Gastroesophageal sphincter (tissue), 3 donors: ENCODE results near the gene ATP8A1.

Experiments
- EP300 ChIP-seq: sonication (generic); formaldehyde crosslinking; IDR thresholded peaks from one replicate; pipeline ENCODE4 v1.6.1; 2017; ENCODE audit warnings: antibody characterized with exemption, mild to moderate bottlenecking
- POLR2A ChIP-seq, 2 donors: fragments of 450-650 bp; IDR thresholded peaks; one replicate each; pipeline ENCODE4 v1.6.1; 2017; ENCODE audit warnings: antibody characterized with exemption in 2 of 2, mild to moderate bottlenecking in 2 of 2, moderate library complexity in 1 of 2
- POLR2AphosphoS5 ChIP-seq: sonication (generic); formaldehyde crosslinking; IDR thresholded peaks from one replicate; pipeline ENCODE4 v1.6.1; 2017; ENCODE audit warnings: antibody characterized with exemption
- TF ChIP-seq, protein P1 (sequence below), 4 experiments: fragments of 200-600 bp in 2 of 4; fragments of 450-650 bp in 2 of 4; sonication (generic) in 1 of 4; IDR thresholded peaks; one replicate each; pipeline ENCODE4 v1.5.1; 2017 to 2019; ENCODE audit warnings: antibody characterized with exemption in 4 of 4, mild to moderate bottlenecking in 2 of 4, moderate library complexity in 2 of 4

DNA sequence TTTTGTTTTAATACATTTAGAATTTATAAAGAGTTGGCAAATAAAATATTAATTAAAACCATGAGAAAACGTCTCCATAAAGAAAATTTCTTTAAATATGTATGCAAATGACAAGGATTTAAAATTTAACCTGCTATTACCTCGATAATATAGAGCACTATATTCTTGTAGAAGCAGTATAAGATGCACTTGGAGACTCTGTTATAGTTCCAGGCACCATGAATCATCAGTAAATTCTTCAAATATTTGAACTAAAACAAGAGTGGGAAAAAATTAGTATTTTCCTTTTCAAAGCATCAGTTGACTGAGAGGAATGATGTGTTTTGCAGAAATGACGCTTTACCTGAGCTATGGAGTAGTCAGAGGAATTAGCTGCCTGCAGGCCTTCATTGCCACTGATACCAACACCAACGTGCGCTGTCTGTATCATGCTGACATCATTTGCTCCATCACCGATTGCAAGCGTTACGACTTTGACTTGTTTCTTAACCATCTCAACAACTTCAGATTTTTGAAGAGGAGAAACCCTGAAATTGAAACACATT is 192.3 kb downstream of the ATP8A1 start:
- TF ChIP-seq POLR2AphosphoS5: no peak
- TF ChIP-seq, protein P1, sequence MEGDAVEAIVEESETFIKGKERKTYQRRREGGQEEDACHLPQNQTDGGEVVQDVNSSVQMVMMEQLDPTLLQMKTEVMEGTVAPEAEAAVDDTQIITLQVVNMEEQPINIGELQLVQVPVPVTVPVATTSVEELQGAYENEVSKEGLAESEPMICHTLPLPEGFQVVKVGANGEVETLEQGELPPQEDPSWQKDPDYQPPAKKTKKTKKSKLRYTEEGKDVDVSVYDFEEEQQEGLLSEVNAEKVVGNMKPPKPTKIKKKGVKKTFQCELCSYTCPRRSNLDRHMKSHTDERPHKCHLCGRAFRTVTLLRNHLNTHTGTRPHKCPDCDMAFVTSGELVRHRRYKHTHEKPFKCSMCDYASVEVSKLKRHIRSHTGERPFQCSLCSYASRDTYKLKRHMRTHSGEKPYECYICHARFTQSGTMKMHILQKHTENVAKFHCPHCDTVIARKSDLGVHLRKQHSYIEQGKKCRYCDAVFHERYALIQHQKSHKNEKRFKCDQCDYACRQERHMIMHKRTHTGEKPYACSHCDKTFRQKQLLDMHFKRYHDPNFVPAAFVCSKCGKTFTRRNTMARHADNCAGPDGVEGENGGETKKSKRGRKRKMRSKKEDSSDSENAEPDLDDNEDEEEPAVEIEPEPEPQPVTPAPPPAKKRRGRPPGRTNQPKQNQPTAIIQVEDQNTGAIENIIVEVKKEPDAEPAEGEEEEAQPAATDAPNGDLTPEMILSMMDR (IDR thresholded peaks at IDR 0.05): no peak
- TF ChIP-seq EP300: no peak
- no peak for TF ChIP-seq POLR2A (IDR thresholded peaks at IDR 0.05)
